Body of pancreas (tissue), 4 donors: ENCODE results near the gene TAAR5.

Experiments
- CTCF ChIP-seq, 7 experiments: fragments of 450-650 bp in 4 of 7; fragments of 200-600 bp in 3 of 7; sonication (generic) in 3 of 7; IDR thresholded peaks; one replicate each; pipeline ENCODE4 v1.5.1; 2016 to 2019; ENCODE audit warnings: antibody characterized with exemption in 7 of 7
- POLR2A ChIP-seq, 3 donors: fragments of 450-650 bp; IDR thresholded peaks; one replicate each; pipeline ENCODE4 v1.6.1; 2016; ENCODE audit warnings: antibody characterized with exemption in 3 of 3, mild to moderate bottlenecking in 2 of 3

GRCh38 chr6:132544826-132545225 lies 44.7 kb downstream of the TAAR5 start:
- TF ChIP-seq CTCF (IDR thresholded peaks at IDR 0.05) (no peak), POLR2A (IDR thresholded peaks at IDR 0.05) (no peak)
